ENCODE results near the gene RAPH1.

DNA sequence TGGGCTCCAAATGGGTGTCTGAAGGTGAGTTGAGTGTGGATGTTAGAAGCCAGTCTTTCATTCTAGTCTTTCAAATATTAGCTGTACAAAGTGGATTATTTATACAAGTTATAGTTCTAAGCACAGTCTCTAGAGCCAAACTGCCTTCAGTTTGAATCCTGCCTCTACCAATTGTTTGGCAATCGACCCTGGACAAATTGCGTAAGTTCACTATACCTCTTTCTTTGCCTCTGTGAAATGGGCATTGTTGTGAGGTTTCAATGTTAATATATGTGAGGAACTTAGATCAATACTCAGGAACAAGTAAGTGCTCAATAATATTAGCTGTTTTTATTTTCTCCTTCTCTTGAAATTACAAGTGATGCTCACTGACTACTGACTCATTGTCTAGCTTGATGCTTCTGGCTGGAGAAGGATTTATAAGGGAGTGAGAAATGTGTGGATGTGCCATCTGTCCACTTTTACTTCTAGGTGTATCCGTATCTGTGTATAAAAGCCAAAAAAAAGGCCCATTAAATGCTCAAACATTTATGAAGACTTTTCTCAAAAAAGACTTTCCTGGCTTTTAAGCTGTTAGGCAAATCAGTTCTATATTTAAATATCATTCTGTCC, 48.1 kb upstream of the RAPH1 start:
- TF ChIP-seq, protein P1, sequence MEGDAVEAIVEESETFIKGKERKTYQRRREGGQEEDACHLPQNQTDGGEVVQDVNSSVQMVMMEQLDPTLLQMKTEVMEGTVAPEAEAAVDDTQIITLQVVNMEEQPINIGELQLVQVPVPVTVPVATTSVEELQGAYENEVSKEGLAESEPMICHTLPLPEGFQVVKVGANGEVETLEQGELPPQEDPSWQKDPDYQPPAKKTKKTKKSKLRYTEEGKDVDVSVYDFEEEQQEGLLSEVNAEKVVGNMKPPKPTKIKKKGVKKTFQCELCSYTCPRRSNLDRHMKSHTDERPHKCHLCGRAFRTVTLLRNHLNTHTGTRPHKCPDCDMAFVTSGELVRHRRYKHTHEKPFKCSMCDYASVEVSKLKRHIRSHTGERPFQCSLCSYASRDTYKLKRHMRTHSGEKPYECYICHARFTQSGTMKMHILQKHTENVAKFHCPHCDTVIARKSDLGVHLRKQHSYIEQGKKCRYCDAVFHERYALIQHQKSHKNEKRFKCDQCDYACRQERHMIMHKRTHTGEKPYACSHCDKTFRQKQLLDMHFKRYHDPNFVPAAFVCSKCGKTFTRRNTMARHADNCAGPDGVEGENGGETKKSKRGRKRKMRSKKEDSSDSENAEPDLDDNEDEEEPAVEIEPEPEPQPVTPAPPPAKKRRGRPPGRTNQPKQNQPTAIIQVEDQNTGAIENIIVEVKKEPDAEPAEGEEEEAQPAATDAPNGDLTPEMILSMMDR (conservative IDR thresholded peaks at IDR 0.05), result no peak
- no peak for TF ChIP-seq ZFX (IDR thresholded peaks at IDR 0.05)

Measured in C4-2B (cell line).